ENCODE measurements around the gene NUDT9. TPM values are rescaled to one million over a fixed set of nuclear protein-coding genes. Genes with fewer than 3 reads are reported as not detected.
"Not testable (repeated sequence)": the region's sequence is repeated elsewhere in the genome, so short reads cannot be mapped to it uniquely, and the experiment has no call there.

The NUDT9 gene
- total and polyA plus RNA-seq, 7 donors: 20.5 to 43.3 (median 33.3) TPM

- 60 to 70% (median 65%) methylated on average over 2 of the region's 2 CpGs for WGBS, 3 donors
- H3K4me3 ChIP-seq: no peak overlapping the region
- intact Hi-C loops (cut with DNase I): no loop called here
- DNase-seq: no peak
- ATAC-seq: peak in 2 of 4 donors; percentile 41 to 58
- TF ChIP-seq, protein P1, sequence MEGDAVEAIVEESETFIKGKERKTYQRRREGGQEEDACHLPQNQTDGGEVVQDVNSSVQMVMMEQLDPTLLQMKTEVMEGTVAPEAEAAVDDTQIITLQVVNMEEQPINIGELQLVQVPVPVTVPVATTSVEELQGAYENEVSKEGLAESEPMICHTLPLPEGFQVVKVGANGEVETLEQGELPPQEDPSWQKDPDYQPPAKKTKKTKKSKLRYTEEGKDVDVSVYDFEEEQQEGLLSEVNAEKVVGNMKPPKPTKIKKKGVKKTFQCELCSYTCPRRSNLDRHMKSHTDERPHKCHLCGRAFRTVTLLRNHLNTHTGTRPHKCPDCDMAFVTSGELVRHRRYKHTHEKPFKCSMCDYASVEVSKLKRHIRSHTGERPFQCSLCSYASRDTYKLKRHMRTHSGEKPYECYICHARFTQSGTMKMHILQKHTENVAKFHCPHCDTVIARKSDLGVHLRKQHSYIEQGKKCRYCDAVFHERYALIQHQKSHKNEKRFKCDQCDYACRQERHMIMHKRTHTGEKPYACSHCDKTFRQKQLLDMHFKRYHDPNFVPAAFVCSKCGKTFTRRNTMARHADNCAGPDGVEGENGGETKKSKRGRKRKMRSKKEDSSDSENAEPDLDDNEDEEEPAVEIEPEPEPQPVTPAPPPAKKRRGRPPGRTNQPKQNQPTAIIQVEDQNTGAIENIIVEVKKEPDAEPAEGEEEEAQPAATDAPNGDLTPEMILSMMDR (IDR thresholded peaks at IDR 0.05): no peak
- H3K4me1 ChIP-seq: peaks cover 6% of the 10 kb centered on the region
- no peaks in the 10 kb centered on the region for H3K9me3 ChIP-seq
- peaks cover 6 to 35% of the 10 kb centered on the region in 2 donors for H3K36me3 ChIP-seq (ENCODE audit: insufficient read depth in 1 of 2, low read depth in 1 of 2)
- peak overlapping the region; percentile 21 for H3K27ac ChIP-seq
- H3K27me3 ChIP-seq (ENCODE audit: insufficient read depth in 3 of 3, low read length in 2 of 3): no peaks in the 10 kb centered on the region
Observed at GRCh38 chr4:87489678-87490077, 67.3 kb downstream of the NUDT9 start.

- DNase-seq (no peak), ATAC-seq (no peak)
- Histone ChIP-seq H3K36me3 (ENCODE audit: insufficient read depth in 1 of 2, low read depth in 1 of 2) (peaks cover 6 to 42% of the 10 kb centered on the region in 2 donors), H3K4me1 (peaks cover 6% of the 10 kb centered on the region), H3K4me3 (no peak overlapping the region), H3K27ac (no peak overlapping the region), H3K9me3 (no peaks in the 10 kb centered on the region), H3K27me3 (ENCODE audit: insufficient read depth in 3 of 3, low read length in 2 of 3) (no peaks in the 10 kb centered on the region)
- 50 to 53% (median 53%) methylated on average over 1 of the region's 1 CpG for WGBS, 3 donors
- intact Hi-C loops (cut with DNase I): no loop called here
- TF ChIP-seq, protein P1 (IDR thresholded peaks at IDR 0.05): no peak
Observed at GRCh38 chr4:87490664-87491369, 68.4 kb downstream of the NUDT9 start.

GRCh38 chr4:87491436-87491835 lies 69.1 kb downstream of the NUDT9 start:
- no peak overlapping the region for H3K27ac ChIP-seq
- no peaks in the 10 kb centered on the region for H3K27me3 ChIP-seq (ENCODE audit: insufficient read depth in 3 of 3, low read length in 2 of 3)
- no peak overlapping the region for H3K4me3 ChIP-seq
- TF ChIP-seq, protein P1 (IDR thresholded peaks at IDR 0.05): no peak
- WGBS, 3 donors: 67 to 69% (median 69%) methylated on average over 2 of the region's 2 CpGs
- peaks cover 6% of the 10 kb centered on the region for H3K4me1 ChIP-seq
- DNase-seq (no peak), ATAC-seq (no peak)
- H3K36me3 ChIP-seq (ENCODE audit: insufficient read depth in 1 of 2, low read depth in 1 of 2): peaks cover 6 to 42% of the 10 kb centered on the region in 2 donors
- intact Hi-C loops (cut with DNase I): no loop called here
- no peaks in the 10 kb centered on the region for H3K9me3 ChIP-seq

DNA sequence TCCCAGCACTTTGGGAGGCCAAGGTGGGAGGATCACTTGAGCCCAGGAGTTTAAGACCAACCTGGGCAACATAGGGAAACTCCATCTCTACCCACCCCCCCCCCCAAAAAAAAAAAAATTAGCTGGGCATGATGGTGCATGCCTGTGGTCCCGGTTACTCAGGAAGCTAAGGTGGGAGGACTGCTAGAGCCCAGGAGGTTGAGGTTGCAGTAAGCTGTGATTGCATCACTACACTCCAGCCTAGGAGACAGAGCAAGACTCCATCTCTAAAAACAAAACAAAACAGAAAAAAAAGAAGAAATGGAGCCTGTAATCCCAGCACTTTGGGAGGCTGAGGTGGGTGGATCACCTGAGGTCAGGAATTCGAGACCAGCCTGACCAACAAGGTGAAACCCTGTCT lies 69.5 kb downstream of the NUDT9 start:
- ATAC-seq; DNase-seq; H3K27me3 ChIP-seq (ENCODE audit: insufficient read depth in 3 of 3, low read length in 2 of 3); H3K27ac ChIP-seq; H3K4me1 ChIP-seq; intact Hi-C loops (cut with DNase I); H3K9me3 ChIP-seq; H3K4me3 ChIP-seq: not testable (repeated sequence)
- WGBS, 3 donors: 89 to 94% (median 91%) methylated on average over 2 of the region's 2 CpGs
- H3K36me3 ChIP-seq (ENCODE audit: insufficient read depth in 1 of 2, low read depth in 1 of 2): peaks cover 6 to 42% of the 10 kb centered on the region in 2 donors

- Histone ChIP-seq H3K9me3 (no peaks in the 10 kb centered on the region), H3K4me1 (peaks cover 6% of the 10 kb centered on the region), H3K36me3 (ENCODE audit: insufficient read depth in 1 of 2, low read depth in 1 of 2) (peaks cover 6 to 39% of the 10 kb centered on the region in 2 donors), H3K27me3 (ENCODE audit: insufficient read depth in 3 of 3, low read length in 2 of 3) (no peaks in the 10 kb centered on the region), H3K4me3 (no peak overlapping the region), H3K27ac (no peak overlapping the region)
- no peak for DNase-seq
- TF ChIP-seq, protein P1 (IDR thresholded peaks at IDR 0.05): no peak
- no peak for ATAC-seq
- 71 to 73% (median 71%) methylated on average over 3 of the region's 3 CpGs for WGBS, 3 donors
- intact Hi-C loops (cut with DNase I): no loop called here
Observed at GRCh38 chr4:87493115-87493514, 70.7 kb downstream of the NUDT9 start.
